GM23338 (cell line): Measurements from ENCODE around the gene ARID4B. TPM values are rescaled to one million over a fixed set of nuclear protein-coding genes. Genes with fewer than 3 reads are reported as not detected.

Experiments used
- ATAC-seq: fragments of 200-7000 bp; cut with Tn5 transposase; 3 replicates; pipeline ENCODE4 v1.9.1; 2020
- DNase-seq: peaks from one replicate; pipeline ENCODE4 v3.0.0-alpha.2; 2015; ENCODE audit warnings: low spot score
- H2AFZ ChIP-seq: fragments of 200-600 bp; sonication (generic); 2 replicates; pipeline ENCODE4 v1.8.0; 2016; ENCODE audit warnings: antibody characterized with exemption, mild to moderate bottlenecking, moderate library complexity
- H3F3A ChIP-seq: fragments of 200-600 bp; sonication (generic); replicated peaks from 2 replicates; pipeline ENCODE4 v1.8.0; 2017; ENCODE audit warnings: antibody characterized with exemption, mixed run types, low read depth
- H3K27ac ChIP-seq: fragments of 200-600 bp; sonication (generic); 2 replicates; pipeline ENCODE4 v1.6.1; 2016; ENCODE audit warnings: low read depth
- H3K27me3 ChIP-seq: fragments of 200-600 bp; sonication (generic); 2 replicates; pipeline ENCODE4 v1.8.0; 2016; ENCODE audit warnings: mild to moderate bottlenecking, mixed run types, moderate library complexity; ENCODE audit not compliant: insufficient read depth
- H3K36me3 ChIP-seq: fragments of 200-600 bp; sonication (generic); 2 replicates; pipeline ENCODE4 v1.8.0; 2016; ENCODE audit warnings: mild to moderate bottlenecking; ENCODE audit not compliant: insufficient read depth
- H3K4me1 ChIP-seq: fragments of 200-600 bp; sonication (generic); 2 replicates; pipeline ENCODE4 v1.8.0; 2016; ENCODE audit warnings: mild to moderate bottlenecking, moderate library complexity; ENCODE audit not compliant: insufficient read depth
- H3K4me2 ChIP-seq: fragments of 200-600 bp; sonication (generic); 2 replicates; pipeline ENCODE4 v1.7.1; 2017; ENCODE audit warnings: mixed run types
- H3K4me3 ChIP-seq: fragments of 200-600 bp; sonication (generic); 2 replicates; pipeline ENCODE4 v1.6.1; 2016; ENCODE audit warnings: mixed run types
- H3K79me2 ChIP-seq: fragments of 200-600 bp; sonication (generic); replicated peaks from 2 replicates; pipeline ENCODE4 v1.8.0; 2017; ENCODE audit warnings: mild to moderate bottlenecking; ENCODE audit not compliant: insufficient read depth
- H3K9me2 ChIP-seq: fragments of 200-600 bp; sonication (generic); 2 replicates; pipeline ENCODE4 v1.8.0; 2017; ENCODE audit not compliant: insufficient read depth
- H4K20me1 ChIP-seq: fragments of 200-600 bp; sonication (generic); replicated peaks from 2 replicates; pipeline ENCODE4 v1.8.0; 2017; ENCODE audit warnings: mild to moderate bottlenecking; ENCODE audit not compliant: insufficient read depth
- H3K27ac Mint-ChIP-seq: 2 replicates; pipeline ENCODE4 v1.8.0; 2020; ENCODE audit warnings: inconsistent platforms, mild to moderate bottlenecking, moderate library complexity, mixed read lengths
- H3K27me3 Mint-ChIP-seq: 3 replicates; pipeline ENCODE4 v1.8.0; 2022; ENCODE audit warnings: low read depth, mild to moderate bottlenecking, moderate library complexity, mixed read lengths, inconsistent platforms; ENCODE audit not compliant: insufficient read depth, poor library complexity
- H3K36me3 Mint-ChIP-seq: 3 replicates; pipeline ENCODE4 v1.8.0; 2021; ENCODE audit warnings: low read depth, mild to moderate bottlenecking, inconsistent platforms, moderate library complexity, mixed read lengths
- H3K4me1 Mint-ChIP-seq: 3 replicates; pipeline ENCODE4 v1.8.0; 2020; ENCODE audit warnings: mild to moderate bottlenecking, inconsistent platforms, mixed read lengths
- H3K4me3 Mint-ChIP-seq: 3 replicates; pipeline ENCODE4 v1.8.0; 2021; ENCODE audit warnings: moderate library complexity, mild to moderate bottlenecking, inconsistent platforms, mixed read lengths
- H3K9me3 Mint-ChIP-seq: 3 replicates; pipeline ENCODE4 v1.8.0; 2020; ENCODE audit warnings: moderate library complexity, mild to moderate bottlenecking, inconsistent platforms, mixed read lengths
- CREB1 ChIP-seq: fragments of 250-450 bp; sonication (Bioruptor Pico); IDR thresholded peaks from 2 replicates; pipeline ENCODE4 v1.5.0; 2020; ENCODE audit warnings: low read depth, mild to moderate bottlenecking, moderate library complexity
- EZH2 ChIP-seq: fragments of 200-600 bp; sonication (generic); IDR thresholded peaks from one replicate; pipeline ENCODE4 v1.8.0; 2017; ENCODE audit warnings: antibody characterized with exemption, mild to moderate bottlenecking, low read depth; ENCODE audit not compliant: unreplicated experiment
- EZH2phosphoT487 ChIP-seq: fragments of 200-600 bp; sonication (generic); IDR thresholded peaks from one replicate; pipeline ENCODE4 v1.8.1; 2018; ENCODE audit warnings: antibody characterized with exemption; ENCODE audit not compliant: unreplicated experiment
- JUNB ChIP-seq: IDR thresholded peaks from one replicate; pipeline ENCODE4 v1.6.1; 2016; ENCODE audit warnings: antibody characterized with exemption; ENCODE audit not compliant: unreplicated experiment
- NANOG ChIP-seq: IDR thresholded peaks from 2 replicates; pipeline ENCODE4 v1.6.1; 2016; ENCODE audit warnings: antibody characterized with exemption, borderline replicate concordance
- POLR2AphosphoS5 ChIP-seq: IDR thresholded peaks from 2 replicates; pipeline ENCODE4 v1.6.1; 2016; ENCODE audit warnings: antibody characterized with exemption, low read depth
- STAT1 ChIP-seq: IDR thresholded peaks from one replicate; pipeline ENCODE4 v1.6.1; 2016; ENCODE audit warnings: antibody characterized with exemption; ENCODE audit not compliant: unreplicated experiment
- ZNF114 ChIP-seq: fragments of 250-450 bp; sonication (Bioruptor Pico); IDR thresholded peaks from 2 replicates; pipeline ENCODE4 v1.5.0; 2020; ENCODE audit warnings: mild to moderate bottlenecking, moderate library complexity
- ZNF331 ChIP-seq: fragments of 250-450 bp; sonication (Bioruptor Pico); IDR thresholded peaks from 2 replicates; pipeline ENCODE4 v1.5.0; 2020; ENCODE audit warnings: low read depth, mild to moderate bottlenecking, moderate library complexity
- polyA plus RNA-seq: library from polyadenylated mRNA; unstranded; fragments of >200 nt; fragmentation: Nextera tagmentation; extraction: Ambion mirVana; gene quantifications from 2 replicates; pipeline ENCODE4 v1.2.1, GENCODE V29; 2016
- total RNA-seq: library from RNA; depleted of rRNA; stranded (reverse); fragments of >200 nt; shearing (Covaris generic); gene quantifications from 2 replicates; pipeline ENCODE4 v1.2.3, GENCODE V29; 2014
- TF ChIP-seq, protein P1 (sequence below), 2 experiments: fragments of 200-600 bp in 1 of 2; sonication (generic) in 1 of 2; conservative IDR thresholded peaks; 2 replicates each; pipeline versions ENCODE4 v1.5.1 to v1.6.1; 2016 to 2017; ENCODE audit warnings: antibody characterized with exemption in 2 of 2, low read depth in 2 of 2, mild to moderate bottlenecking in 2 of 2, moderate library complexity in 1 of 2
- TF ChIP-seq, protein P2 (sequence below): fragments of 250-450 bp; sonication (Bioruptor Pico); IDR thresholded peaks from 2 replicates; pipeline ENCODE4 v1.5.0; 2020; ENCODE audit warnings: mild to moderate bottlenecking, moderate library complexity
- TF ChIP-seq, protein P3 (sequence below): IDR thresholded peaks from 2 replicates; pipeline ENCODE4 v1.6.1; 2016; ENCODE audit warnings: antibody characterized with exemption
- TF ChIP-seq, protein P4 (sequence below): IDR thresholded peaks from one replicate; pipeline ENCODE4 v1.6.1; 2018; ENCODE audit warnings: antibody characterized with exemption; ENCODE audit not compliant: unreplicated experiment

ARID4B gene
- total and polyA plus RNA-seq, 2 experiments from 2014 or later, result 25.1 to 59.8 TPM

DNA sequence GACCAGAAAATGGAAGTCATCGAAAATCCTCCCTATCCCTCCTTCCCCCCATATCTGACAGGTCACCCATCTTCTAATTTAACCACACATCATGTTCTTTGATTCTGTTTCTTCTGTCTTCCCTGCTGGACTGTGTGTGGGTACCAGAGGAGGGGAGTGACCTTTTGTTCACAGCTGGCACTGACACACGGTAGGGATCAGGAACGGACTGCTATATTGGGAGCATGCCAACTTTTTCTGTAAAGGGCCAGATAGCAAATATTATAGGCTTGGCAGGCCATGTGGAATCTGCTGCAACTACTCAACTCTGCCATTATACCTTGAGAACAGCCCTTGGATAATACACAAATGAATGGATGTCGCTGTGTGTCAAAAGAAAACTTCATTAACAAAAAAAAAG is 191.9 kb downstream of the ARID4B start:
- Histone ChIP-seq H3K4me2 (no peak overlapping the region), H3K27me3 (no peaks in the 10 kb centered on the region), H2AFZ (no peak overlapping the region), H3K9me2 (no peaks in the 10 kb centered on the region), H3K4me1 (no peaks in the 10 kb centered on the region), H3K79me2 (peaks cover 13% of the 10 kb centered on the region; the same call in 1 of the 2 replicates), H4K20me1 (0 out of 2 replicates have a peak, but pooled peaks cover 14% of the 10 kb centered on the region), H3K4me3 (no peak overlapping the region), H3K36me3 (peaks cover 48% of the 10 kb centered on the region), H3F3A (no peaks in the 10 kb centered on the region), H3K27ac (no peak overlapping the region)
- H3K27ac Mint-ChIP-seq, result no peak overlapping the region
- TF ChIP-seq CREB1 (CRISPR knock-in tag) (no peak), EZH2 (no peak), ZNF114 (CRISPR knock-in tag) (no peak), JUNB (no peak), NANOG (no peak), ZNF331 (CRISPR knock-in tag) (no peak), POLR2AphosphoS5 (no peak), EZH2phosphoT487 (no peak), STAT1 (no peak)
- TF ChIP-seq, protein P1, sequence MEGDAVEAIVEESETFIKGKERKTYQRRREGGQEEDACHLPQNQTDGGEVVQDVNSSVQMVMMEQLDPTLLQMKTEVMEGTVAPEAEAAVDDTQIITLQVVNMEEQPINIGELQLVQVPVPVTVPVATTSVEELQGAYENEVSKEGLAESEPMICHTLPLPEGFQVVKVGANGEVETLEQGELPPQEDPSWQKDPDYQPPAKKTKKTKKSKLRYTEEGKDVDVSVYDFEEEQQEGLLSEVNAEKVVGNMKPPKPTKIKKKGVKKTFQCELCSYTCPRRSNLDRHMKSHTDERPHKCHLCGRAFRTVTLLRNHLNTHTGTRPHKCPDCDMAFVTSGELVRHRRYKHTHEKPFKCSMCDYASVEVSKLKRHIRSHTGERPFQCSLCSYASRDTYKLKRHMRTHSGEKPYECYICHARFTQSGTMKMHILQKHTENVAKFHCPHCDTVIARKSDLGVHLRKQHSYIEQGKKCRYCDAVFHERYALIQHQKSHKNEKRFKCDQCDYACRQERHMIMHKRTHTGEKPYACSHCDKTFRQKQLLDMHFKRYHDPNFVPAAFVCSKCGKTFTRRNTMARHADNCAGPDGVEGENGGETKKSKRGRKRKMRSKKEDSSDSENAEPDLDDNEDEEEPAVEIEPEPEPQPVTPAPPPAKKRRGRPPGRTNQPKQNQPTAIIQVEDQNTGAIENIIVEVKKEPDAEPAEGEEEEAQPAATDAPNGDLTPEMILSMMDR (conservative IDR thresholded peaks at IDR 0.05; ENCODE audit: low read depth in 2 of 2), result no peak
- TF ChIP-seq, protein P2, sequence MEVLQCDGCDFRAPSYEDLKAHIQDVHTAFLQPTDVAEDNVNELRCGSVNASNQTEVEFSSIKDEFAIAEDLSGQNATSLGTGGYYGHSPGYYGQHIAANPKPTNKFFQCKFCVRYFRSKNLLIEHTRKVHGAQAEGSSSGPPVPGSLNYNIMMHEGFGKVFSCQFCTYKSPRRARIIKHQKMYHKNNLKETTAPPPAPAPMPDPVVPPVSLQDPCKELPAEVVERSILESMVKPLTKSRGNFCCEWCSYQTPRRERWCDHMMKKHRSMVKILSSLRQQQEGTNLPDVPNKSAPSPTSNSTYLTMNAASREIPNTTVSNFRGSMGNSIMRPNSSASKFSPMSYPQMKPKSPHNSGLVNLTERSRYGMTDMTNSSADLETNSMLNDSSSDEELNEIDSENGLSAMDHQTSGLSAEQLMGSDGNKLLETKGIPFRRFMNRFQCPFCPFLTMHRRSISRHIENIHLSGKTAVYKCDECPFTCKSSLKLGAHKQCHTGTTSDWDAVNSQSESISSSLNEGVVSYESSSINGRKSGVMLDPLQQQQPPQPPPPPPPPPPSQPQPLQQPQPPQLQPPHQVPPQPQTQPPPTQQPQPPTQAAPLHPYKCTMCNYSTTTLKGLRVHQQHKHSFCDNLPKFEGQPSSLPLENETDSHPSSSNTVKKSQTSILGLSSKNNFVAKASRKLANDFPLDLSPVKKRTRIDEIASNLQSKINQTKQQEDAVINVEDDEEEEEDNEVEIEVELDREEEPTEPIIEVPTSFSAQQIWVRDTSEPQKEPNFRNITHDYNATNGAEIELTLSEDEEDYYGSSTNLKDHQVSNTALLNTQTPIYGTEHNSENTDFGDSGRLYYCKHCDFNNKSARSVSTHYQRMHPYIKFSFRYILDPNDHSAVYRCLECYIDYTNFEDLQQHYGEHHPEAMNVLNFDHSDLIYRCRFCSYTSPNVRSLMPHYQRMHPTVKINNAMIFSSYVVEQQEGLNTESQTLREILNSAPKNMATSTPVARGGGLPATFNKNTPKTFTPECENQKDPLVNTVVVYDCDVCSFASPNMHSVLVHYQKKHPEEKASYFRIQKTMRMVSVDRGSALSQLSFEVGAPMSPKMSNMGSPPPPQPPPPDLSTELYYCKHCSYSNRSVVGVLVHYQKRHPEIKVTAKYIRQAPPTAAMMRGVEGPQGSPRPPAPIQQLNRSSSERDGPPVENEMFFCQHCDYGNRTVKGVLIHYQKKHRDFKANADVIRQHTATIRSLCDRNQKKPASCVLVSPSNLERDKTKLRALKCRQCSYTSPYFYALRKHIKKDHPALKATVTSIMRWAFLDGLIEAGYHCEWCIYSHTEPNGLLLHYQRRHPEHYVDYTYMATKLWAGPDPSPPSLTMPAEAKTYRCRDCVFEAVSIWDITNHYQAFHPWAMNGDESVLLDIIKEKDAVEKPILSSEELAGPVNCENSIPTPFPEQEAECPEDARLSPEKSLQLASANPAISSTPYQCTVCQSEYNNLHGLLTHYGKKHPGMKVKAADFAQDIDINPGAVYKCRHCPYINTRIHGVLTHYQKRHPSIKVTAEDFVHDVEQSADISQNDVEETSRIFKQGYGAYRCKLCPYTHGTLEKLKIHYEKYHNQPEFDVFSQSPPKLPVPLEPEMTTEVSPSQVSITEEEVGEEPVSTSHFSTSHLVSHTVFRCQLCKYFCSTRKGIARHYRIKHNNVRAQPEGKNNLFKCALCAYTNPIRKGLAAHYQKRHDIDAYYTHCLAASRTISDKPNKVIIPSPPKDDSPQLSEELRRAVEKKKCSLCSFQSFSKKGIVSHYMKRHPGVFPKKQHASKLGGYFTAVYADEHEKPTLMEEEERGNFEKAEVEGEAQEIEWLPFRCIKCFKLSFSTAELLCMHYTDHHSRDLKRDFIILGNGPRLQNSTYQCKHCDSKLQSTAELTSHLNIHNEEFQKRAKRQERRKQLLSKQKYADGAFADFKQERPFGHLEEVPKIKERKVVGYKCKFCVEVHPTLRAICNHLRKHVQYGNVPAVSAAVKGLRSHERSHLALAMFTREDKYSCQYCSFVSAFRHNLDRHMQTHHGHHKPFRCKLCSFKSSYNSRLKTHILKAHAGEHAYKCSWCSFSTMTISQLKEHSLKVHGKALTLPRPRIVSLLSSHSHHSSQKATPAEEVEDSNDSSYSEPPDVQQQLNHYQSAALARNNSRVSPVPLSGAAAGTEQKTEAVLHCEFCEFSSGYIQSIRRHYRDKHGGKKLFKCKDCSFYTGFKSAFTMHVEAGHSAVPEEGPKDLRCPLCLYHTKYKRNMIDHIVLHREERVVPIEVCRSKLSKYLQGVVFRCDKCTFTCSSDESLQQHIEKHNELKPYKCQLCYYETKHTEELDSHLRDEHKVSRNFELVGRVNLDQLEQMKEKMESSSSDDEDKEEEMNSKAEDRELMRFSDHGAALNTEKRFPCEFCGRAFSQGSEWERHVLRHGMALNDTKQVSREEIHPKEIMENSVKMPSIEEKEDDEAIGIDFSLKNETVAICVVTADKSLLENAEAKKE (CRISPR knock-in tag), result no peak
- TF ChIP-seq, protein P3, sequence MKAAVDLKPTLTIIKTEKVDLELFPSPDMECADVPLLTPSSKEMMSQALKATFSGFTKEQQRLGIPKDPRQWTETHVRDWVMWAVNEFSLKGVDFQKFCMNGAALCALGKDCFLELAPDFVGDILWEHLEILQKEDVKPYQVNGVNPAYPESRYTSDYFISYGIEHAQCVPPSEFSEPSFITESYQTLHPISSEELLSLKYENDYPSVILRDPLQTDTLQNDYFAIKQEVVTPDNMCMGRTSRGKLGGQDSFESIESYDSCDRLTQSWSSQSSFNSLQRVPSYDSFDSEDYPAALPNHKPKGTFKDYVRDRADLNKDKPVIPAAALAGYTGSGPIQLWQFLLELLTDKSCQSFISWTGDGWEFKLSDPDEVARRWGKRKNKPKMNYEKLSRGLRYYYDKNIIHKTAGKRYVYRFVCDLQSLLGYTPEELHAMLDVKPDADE, result no peak
- TF ChIP-seq, protein P4, sequence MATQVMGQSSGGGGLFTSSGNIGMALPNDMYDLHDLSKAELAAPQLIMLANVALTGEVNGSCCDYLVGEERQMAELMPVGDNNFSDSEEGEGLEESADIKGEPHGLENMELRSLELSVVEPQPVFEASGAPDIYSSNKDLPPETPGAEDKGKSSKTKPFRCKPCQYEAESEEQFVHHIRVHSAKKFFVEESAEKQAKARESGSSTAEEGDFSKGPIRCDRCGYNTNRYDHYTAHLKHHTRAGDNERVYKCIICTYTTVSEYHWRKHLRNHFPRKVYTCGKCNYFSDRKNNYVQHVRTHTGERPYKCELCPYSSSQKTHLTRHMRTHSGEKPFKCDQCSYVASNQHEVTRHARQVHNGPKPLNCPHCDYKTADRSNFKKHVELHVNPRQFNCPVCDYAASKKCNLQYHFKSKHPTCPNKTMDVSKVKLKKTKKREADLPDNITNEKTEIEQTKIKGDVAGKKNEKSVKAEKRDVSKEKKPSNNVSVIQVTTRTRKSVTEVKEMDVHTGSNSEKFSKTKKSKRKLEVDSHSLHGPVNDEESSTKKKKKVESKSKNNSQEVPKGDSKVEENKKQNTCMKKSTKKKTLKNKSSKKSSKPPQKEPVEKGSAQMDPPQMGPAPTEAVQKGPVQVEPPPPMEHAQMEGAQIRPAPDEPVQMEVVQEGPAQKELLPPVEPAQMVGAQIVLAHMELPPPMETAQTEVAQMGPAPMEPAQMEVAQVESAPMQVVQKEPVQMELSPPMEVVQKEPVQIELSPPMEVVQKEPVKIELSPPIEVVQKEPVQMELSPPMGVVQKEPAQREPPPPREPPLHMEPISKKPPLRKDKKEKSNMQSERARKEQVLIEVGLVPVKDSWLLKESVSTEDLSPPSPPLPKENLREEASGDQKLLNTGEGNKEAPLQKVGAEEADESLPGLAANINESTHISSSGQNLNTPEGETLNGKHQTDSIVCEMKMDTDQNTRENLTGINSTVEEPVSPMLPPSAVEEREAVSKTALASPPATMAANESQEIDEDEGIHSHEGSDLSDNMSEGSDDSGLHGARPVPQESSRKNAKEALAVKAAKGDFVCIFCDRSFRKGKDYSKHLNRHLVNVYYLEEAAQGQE, result no peak
- peaks cover 85% of the 10 kb centered on the region for H3K36me3 Mint-ChIP-seq
- ATAC-seq (no peak), DNase-seq (no peak)
- H3K27me3 Mint-ChIP-seq, result peaks cover 1% of the 10 kb centered on the region
- no peaks in the 10 kb centered on the region for H3K9me3 Mint-ChIP-seq
- H3K4me1 Mint-ChIP-seq, result no peaks in the 10 kb centered on the region
- no peak overlapping the region for H3K4me3 Mint-ChIP-seq
